Left renal pelvis (tissue), 4 donors: Measurements from ENCODE around the gene TSHZ2. TPM values are rescaled to one million over a fixed set of nuclear protein-coding genes. Genes with fewer than 3 reads are reported as not detected.

ENCODE experiments used
- DNase-seq, 4 donors: peaks; one replicate each; pipeline ENCODE4 v3.0.0-alpha.2; 2013; ENCODE audit warnings: low read depth in 4 of 4, low spot score in 3 of 4
- polyA plus RNA-seq, 4 donors: library from polyadenylated mRNA; unstranded; fragments of 120-200 nt; gene quantifications; one replicate each; pipeline ENCODE4 v1.2.1, GENCODE V29; 2013; ENCODE audit not compliant: insufficient read length in 4 of 4

TSHZ2 gene
- polyA plus RNA-seq, 4 donors, result 11.8 to 23.4 (median 14.1) TPM

DNA sequence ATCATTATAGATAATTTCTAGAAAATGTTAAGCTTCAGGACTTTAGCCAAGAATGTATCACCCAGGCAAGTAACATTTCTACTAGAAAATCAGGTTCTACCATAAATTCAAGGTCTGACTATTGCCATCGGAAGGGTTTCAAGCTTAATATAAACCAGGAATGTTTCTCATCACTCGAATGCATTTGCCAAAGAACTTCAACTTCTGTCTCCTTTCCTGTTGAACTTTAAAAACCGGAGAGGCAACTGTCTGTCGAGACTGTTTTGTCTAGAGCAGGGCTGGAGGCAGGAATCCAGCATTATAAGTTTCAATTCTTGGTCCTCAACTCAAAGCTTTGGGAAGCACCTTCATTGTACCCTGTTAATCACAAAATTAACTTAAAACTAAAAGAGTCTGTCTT lies 356.8 kb downstream of the TSHZ2 start:
- no peak for DNase-seq

DNA sequence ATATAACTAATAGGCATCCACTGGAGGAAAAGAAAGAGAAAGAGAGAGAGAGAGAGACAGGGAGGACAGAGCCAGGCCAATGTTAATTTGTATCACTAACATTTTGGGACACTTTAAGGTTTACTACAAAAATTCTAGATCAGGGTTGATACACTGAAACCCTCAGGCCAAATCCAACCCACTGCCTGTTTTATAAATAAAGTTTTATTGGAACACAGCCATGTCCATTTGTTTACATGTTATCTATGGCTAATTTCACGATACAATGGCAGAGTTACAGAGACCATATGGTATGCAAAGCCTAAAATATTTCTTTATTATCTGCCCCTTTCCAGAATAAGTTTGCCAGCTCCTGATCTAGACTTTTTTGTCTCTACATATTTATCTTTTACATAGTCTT lies 357.6 kb downstream of the TSHZ2 start:
- DNase-seq, result no peak

DNA sequence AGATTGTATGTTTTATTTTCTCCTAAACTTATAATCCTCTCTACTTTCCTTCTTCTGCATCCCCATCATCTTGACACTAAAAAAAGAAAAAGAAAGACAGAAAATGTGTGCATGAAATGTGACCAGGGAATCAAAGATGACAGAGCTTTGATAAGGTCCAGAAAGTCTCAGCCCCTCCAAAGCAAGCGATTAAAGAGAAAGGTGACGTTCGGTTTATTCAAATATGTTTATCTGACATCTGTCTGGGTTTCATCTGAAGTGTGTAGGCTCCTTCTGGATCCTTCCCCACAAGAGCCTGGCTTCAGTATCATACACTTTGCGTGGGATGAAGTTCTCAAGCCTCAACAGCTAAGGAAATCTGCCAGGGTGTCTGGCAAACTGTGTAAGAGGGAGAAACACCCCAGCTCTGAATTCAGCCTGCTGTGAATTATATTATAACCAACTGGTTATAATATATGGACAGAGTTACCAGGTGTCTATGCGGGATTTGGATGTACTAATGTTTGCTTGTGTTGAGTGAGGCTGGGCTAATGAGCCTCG lies 358.5 kb downstream of the TSHZ2 start:
- no peak for DNase-seq

DNA sequence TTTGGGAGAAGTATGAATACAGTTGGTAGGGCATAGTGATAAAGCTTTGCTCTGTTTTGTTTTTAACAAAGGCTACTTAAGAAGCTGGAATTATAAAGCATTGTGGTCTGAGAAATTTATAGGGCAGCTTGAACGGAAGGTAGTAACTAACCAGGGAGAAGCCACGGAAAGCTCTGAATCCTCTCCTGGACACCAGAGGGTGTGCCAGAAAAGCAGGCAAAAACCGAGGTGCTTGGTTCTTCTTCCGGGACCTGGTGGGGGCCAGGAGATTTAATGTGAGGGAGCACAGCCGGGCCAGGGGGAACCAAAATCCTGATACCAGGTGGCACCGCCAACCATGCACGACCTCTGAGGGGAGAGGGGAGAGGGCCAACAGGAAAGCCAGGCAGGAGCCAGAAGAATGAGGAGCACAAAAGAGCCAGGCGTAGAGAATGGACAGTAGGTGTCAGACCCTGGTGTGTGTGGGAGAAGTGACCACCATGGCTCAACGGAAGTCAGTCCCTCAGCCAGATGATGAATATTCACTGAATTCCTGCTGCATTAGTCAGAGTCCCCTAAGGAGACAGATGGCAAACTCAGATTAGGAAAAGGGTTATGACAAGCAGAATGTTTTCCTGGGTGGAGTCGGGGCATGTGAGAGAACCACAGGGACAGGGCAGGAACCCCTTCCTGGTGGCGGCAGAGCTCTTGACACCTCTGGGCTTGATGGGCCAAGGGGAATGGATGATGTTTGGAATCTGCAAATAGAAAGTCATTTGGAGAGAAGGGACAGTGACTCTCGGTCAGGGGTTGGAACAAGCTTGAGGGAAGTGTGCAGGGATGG lies 359.2 kb downstream of the TSHZ2 start:
- DNase-seq, result peak in 1 of 4 donors; percentile 37

DNA sequence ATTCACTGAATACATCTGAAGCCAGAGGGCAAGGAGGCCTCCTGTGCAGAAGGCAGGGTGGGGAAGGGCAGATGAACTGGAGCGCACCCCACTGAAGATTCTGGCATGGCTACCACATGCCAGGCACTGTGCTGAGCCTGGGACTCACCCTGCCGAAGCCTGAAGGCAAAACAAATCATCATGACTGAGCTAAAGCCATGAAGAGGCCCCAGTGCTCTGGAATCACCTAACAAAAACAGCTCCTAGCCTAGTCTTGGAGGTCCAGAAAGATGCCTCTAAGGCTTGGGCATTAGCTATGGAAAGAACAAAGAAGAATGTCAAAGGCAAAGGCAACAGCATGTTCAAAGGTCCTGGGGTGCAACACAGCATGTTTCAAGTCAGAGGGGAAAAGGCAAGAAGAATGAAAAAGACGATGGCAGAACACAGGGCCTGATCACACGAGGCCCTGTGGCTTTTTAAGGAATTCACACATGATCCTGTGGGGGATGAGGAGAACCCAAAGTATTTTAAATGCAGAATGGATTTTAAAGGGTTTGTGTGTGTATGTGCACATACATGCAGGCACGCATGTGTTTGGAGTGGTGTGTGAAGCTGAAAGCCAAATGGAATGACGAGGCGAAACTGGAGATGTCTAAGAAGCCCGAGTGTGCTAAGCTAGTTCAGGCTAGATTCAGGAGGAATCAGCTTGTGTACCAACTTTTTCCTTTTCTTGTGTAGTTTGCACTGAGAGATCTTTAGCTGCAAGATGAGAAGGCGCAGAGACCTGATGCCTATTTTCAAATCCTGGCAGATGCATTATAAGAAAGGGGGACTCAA lies 360.1 kb downstream of the TSHZ2 start:
- DNase-seq, result no peak

DNA sequence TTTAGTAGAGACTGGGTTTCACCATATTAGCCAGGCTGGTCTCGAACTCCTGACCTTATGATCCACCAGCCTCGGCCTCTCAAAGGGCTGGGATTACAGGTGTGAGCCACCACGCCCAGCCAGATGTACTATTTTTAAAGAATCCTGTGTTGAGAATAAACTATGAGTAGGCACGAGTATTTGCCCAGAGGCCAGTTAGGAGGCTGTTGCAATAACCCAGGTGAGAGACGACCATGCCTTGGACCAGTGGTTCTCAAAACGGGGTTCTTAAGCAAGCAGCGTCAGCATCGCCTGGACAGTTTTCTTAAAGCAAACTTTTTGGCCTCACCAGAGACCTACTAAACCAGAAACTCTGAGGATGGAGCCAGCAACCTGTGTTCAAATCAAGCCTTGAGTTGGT lies 362.7 kb downstream of the TSHZ2 start:
- DNase-seq, result no peak

DNA sequence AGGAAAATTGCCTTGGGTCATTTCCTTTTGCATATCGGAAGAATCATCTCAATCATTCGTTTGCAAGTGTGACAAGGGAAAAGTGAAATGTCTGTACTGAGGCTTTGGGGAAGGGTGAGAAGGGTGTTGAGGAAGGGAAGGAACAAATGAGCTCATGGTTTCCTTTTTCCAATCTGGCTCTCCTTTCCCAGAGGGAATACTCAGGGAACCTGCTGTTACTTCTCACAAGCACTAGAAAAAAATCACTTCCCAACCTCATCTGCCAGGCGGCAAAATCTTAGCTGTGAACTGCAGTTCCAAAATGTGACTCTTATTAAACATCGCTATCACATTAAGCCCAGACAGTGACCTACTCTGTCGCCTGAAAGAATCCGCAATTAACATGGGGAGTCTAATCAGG lies 363.4 kb downstream of the TSHZ2 start:
- DNase-seq, result no peak

DNA sequence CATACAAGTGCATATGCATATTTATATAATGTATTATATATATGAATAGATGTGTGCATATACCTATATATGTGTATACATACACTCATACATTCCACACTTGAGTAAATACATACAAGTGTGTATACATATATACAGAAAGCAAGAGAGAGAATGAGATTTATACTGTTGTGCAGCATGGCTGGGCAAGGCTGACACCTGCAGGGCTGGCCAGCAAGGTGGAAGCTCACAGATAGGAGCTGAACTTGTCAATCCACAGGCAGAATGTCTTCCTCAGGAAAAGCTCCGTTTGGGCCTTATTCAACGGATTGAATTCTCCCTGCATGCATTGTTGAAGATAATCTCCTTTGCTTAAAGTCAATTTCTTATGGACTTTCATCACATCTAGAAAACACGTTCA lies 364.7 kb downstream of the TSHZ2 start:
- no peak for DNase-seq

DNA sequence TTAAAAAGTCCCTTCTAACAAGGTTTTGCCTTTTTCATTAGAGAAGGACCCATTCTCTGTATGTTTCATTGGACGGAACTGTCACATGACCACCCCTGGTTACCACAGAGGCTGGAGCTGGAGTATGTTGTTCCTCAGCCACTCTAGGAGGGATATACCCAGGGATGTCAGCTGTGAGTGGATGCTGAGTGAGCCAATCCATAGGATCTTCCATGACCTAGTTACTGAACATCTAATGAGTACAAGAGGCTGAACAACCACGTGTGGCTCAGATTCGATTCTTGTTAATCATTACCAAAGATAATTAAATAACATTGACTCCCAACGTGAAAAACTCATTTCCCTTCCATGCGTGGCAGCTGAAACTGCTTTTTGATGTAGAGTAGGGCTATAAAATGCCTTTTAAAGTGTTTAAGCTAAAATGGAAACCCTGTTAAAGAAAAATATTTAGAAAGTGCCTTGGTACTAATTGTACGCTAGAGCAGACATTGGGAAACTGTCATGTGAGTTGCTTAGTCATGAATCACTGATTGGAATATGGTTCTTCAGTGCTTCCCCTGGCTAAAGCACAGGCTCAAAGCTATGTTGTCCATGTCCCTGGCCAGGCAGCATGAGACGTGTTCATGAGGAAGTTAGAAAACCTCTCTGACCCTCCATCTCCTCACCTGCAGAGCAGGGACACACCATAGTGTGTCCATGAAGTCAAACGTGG lies 365.4 kb downstream of the TSHZ2 start:
- peak in 2 of 4 donors; percentile 40 to 45 for DNase-seq

DNA sequence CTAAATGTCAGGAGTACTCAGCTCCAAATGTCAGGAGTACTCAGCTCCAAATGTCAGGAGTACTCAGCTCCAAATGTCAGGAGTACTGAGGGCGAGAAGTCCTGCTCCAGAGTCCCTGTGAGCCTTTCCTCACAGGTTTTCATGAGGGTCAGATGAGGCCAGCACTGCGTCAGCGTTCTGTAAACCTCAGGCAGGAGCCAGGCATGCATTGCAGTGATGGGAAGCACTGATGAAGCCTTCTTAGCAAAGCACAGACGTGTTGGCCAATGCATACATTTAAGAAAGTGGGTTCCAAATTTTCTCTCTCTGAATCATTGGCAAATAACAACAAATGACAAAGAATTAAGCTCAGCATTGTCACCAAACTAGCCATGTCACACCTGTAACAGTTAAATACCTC lies 366.6 kb downstream of the TSHZ2 start:
- DNase-seq, result no peak

DNA sequence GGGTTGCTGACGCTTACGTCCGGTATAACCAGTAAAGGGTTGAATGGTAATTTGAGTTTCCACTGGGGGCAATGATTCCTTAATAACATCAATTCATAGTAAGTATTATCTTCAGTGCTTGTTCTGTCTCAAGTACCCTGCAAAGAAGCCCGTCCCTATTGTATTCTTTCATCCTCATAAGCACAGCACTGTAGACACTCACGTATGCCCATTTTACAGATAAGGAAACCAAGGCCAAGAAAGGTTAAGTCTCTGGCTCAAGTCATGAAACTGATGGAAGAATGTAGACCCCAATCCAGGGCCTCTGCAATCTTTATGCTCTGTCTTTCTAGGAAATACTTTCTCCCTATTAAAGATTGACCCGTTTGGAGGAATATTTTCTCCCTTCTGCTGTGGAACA lies 370.3 kb downstream of the TSHZ2 start:
- DNase-seq, result no peak

DNA sequence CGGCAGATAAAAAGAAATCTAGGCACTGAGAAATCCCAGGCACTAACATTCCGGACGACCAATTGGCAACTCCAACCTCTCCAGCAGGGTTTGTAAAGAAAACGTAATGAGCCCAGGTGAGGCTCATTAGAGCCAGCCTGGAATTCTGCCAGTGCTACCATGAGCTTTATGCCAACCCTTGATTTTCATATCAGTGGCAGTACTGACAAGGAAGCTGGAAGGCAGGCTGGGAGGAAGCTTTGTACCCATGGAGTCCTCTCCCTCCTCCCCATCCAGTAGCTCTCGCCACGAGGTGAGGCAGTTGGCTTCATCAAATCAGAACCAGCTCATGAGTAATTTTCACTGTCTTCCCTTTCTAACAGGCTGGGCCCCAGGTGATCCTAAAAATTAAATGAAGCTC lies 371.3 kb downstream of the TSHZ2 start:
- DNase-seq, result no peak

DNA sequence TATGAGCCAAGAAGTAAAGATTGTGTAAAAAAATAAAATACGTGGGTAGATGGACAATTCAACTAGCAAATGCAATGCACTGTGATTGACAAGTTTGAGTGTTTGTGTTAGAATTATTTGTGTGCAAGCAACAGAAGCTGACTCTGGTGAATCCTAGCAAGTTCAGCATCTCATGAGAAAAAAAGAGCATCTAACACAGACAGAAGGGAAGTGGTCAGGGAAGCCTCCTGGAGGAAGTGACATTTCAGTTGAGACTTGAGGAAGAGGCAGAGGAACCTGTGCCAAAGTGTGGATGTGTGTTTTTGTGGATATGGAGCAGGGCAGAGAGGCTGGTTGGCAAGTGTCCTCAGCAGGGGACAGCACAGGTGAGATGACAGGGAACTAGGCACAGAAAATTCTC lies 372.7 kb downstream of the TSHZ2 start:
- no peak for DNase-seq

DNA sequence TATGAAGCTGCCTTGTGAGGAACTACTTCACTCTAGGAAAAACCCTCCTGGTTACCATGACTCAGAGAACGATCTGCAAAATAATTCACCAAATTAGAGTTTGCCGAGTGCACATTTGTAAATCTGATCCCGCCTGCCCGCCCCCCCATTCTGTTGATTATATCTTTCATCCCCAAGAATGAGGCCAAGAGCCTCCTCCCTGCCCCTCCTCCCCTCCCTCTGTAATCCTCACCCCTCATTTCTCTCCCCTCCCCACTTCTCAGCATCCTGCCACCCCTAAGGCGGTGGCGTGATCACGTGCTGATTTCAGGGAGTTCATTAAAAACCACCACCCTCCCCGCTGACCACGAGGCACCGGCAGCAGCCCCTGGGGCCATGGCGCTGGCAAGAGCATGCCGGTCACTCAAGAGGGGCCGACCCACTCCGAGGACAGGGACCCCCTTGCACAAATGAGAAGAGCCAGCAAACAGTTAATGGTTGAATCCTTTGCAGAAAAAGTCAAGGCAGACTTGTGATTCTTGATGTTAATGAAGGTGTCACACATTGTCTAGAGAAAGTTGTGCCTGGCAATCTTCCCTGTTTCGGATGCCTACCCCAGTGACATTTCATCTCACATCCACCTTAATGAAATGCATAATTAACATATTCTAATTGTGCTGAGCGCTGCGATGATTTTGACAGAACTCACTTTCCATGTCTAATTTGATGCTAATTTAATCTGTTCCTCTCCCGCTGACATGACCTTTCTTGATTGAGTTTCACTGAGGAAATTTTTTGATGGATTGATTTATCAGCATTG lies 373.6 kb downstream of the TSHZ2 start:
- DNase-seq, result no peak

DNA sequence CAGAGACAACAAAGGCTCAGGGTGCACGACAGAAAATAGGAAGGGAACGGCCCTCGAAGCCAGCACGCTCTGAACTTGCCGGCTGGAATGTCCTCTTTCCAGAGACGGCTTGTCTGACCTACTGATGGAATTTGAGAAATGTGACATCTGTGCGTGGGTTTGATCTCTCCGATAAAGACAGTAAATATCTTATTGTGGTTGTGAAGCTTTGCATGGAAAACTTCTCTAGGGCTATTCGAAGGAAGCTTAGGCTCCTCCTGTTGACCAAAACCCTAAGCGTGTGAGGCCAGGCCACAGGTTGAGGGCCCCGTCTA lies 374.1 kb downstream of the TSHZ2 start:
- no peak for DNase-seq

DNA sequence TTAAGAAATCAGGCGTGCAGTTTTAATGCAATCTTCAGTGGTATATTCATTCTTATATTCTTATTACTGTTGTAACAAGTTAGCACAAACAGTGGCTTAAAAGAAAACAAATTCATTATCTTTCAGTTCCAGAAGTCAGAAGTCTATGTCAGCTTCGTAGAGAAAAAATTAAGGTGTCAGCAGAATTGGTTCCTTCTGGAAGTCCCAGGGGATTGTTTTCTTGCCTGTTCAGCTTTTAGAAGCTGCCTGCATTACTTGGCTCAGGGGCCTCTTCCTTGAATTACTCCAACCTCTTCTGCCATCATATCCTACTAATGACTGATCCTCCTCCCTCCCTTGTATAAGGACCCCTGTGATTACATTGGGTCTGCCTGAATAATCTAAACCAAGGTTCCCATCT lies 377.6 kb downstream of the TSHZ2 start:
- DNase-seq, result no peak

DNA sequence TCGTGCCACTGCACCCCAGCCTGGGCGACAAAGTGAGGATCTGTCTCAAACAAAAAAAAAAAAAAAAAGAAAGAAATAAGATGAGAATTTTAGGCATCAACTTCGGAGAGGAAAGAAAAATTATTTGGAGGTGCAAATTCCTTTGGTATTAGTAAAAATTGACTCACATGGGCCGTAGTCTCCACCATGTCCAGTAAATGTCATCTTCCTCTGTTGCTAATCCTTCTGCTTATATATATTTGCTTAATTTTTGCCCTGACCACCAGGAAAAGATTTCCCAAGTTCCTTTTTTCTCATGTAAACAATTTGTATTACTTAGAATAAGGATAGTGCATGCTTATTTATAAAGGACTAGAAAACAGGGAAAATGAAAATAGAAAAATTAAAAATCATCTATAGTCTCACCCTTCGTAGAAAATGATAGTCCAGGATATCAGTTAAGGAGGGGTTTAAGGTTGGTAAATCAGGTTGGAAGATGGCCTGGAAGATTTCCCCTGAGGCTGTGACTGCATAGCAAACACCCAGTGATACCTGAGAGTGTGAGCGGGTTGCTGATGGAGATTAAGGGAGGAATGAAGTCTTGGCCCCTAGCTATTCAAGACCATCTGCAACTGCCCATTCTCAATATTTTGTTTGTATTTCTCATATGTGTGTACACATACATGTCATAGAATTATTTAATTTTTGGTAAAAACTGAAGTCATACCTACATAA lies 380.7 kb downstream of the TSHZ2 start:
- DNase-seq, result no peak

DNA sequence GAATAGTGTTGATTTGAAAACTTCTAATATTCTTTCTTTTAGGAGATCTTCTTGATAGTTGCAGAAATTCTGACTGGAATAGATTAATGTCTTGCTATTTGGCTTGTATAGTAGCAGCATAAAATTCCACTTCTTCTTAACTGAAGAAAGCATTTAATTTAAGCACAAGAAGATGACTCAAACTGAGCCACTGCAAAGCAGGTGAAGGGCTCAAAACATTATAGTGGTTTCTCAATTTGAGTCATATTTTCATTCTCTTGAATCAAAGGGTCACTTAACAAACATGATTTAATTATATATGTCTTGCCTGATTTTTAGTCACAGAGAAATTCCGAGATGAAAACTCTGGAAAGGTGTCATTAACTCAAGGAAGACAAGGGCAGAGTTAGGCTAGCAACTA lies 382.2 kb downstream of the TSHZ2 start:
- no peak for DNase-seq

DNA sequence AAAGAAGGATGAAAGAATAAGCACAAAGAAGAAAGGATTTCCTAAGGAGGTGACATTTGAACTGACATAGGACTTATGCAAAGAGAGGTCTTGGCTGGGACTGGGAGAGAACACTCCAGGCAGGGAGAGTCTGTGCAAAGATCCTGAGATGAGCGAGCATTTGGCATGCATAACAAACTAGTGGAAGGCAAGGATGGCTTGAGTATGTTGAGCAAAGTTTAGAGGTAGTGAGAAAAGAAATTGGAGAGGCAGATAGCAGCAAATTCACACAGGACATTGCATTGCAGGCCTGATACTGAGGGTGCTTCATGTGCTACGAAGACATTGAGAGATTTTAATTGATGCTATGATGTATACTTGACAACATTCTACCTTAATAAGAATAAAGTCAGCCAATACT lies 383.6 kb downstream of the TSHZ2 start:
- no peak for DNase-seq

DNA sequence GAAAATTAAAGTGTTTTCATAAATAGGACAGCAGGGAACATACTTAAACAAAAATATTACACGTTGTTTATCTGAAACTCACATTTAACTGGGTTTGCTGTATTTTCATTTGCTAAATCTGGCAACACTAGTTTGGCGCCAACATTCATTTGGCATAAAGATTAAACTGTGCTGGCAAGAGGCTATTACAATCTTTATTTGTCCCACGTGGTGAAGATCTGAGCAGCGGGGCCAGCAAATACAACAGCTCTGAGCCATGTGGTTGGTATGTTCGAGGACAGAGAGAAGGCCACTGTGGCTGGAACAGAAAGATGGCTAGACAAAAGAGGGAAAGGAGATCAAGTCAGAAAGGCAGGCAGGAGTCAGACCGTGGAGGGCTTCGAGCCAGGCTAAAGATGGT lies 387.3 kb downstream of the TSHZ2 start:
- no peak for DNase-seq
